GM12875 (cell line): ENCODE data around the gene RABGGTB.
A peak's percentile ranks its signal among the peaks of the same experiment; 100 is the strongest.
"Not testable (repeated sequence)": the region's sequence is repeated elsewhere in the genome, so short reads cannot be mapped to it uniquely, and the experiment has no call there.

ENCODE experiments used
- H3K4me3 ChIP-seq: one replicate; pipeline ENCODE4 v1.5.1; 2011; ENCODE audit warnings: low read depth, low read length, control low read depth
- CTCF ChIP-seq: IDR thresholded peaks from 2 replicates; pipeline ENCODE4 v1.5.1; 2011; ENCODE audit warnings: low read depth, mild to moderate bottlenecking, control low read depth, inconsistent platforms, low read length, moderate library complexity, borderline replicate concordance; ENCODE audit not compliant: insufficient read depth

Gene RABGGTB

DNA sequence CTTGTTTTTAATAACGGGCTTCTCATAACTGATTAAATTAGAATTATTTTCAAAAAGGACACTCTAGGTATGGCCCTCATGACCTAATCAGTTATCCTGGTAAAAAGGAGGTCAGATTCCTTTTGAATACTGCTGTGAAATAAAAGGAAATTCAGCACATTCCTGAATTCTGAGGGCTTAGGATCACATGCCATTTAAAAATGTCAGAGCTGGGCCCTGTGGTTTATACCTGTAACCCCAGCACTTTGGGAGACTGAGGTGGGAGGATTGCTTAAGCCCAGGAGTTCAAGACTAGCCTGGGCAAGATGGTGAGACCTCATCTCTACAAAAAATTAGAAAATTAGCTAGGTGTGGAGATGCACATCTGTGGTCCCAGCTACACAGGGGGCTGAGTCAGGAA lies 18.0 kb upstream of the RABGGTB start:
- TF ChIP-seq CTCF = no peak
- no peak overlapping the region for H3K4me3 ChIP-seq

DNA sequence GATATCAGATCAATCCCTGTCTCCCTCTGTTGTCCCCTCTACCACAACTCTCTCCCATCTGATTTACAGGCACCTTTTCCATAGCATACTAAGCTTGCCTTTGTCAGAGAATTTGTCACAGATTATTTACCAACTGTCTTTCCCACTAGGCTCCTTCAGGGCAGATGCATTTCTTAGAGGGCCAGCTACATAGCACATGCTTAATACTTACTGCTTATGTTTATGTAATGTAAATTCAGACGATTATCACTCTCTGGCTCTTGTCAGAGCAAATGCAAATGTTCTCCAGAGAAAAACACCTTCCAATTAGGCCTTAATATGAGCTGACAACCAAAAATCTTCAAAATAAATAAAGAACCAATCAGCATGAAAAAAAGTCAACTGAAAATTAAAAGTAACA lies 15.3 kb upstream of the RABGGTB start:
- TF ChIP-seq CTCF = no peak
- no peak overlapping the region for H3K4me3 ChIP-seq

DNA sequence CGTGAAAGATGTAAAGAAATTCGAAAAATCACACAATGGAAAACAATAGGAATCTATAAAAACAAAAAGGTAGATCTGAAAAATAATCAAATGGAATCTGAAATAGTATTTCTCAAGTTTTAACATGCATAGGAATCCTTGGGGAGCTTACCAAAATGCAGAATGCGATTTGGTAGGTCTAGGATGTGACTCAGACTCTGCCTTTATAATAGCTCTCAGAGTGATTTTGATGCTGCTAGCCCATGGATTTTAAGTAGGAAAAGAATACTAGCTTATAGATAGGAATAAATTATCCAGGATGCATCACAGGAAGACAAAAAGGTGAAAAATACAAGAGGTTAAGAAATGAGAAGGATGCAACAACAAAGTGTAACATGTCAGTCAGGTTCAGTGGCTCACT lies 14.1 kb upstream of the RABGGTB start:
- no peak for TF ChIP-seq CTCF
- no peak overlapping the region for H3K4me3 ChIP-seq

GRCh38 chr1:75777812-75778211 lies 8.2 kb upstream of the RABGGTB start:
- not testable (repeated sequence) for H3K4me3 ChIP-seq

DNA sequence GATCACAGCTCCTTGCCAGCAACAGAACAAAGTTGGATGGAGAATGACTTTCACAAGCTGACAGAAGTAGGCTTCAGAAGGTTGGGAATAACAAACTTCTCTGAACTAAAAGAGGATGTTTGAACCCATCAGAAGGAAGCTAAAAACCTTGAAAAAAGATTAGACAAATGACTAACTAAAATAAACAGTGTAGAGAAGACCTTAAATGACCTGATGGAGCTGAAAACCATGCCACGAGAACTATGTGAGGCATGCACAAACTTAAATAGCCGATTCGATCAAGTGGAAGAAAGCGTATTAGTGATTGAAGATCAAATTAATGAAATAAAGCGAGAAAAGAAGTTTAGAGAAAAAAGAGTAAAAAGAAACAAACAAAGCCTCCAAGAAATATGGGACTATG lies 7.4 kb upstream of the RABGGTB start:
- H3K4me3 ChIP-seq = not testable (repeated sequence)

DNA sequence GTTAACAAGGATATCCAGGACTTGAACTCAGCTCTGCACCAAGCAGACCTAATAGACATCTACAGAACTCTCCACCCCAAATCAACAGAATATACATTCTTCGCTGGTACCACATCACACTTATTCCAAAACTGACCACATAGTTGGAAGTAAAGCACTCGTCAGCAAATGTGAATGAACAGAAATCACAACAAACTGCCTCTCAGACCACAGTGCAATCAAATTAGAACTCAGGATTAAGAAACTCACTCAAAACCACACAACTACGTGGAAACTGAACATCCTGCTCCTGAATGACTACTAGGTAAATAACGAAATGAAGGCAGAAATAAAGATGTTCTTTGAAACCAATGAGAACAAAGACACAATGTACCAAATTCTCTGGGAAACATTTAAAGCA lies 5.9 kb upstream of the RABGGTB start:
- not testable (repeated sequence) for H3K4me3 ChIP-seq

GRCh38 chr1:75783920-75784319 lies 2.1 kb upstream of the RABGGTB start:
- H3K4me3 ChIP-seq = not testable (repeated sequence)

- peak overlapping the region; percentile 86 for H3K4me3 ChIP-seq
- no peak for TF ChIP-seq CTCF
Observed at GRCh38 chr1:75785320-75785982, 605 bp upstream of the RABGGTB start.

GRCh38 chr1:75786901-75787493 lies 941 bp downstream of the RABGGTB start:
- peak overlapping the region; percentile 86 for H3K4me3 ChIP-seq
- TF ChIP-seq CTCF = no peak
